Adrenal gland (tissue), 12 donors: ENCODE results near the gene TSC22D2. TPM values are rescaled to one million over a fixed set of nuclear protein-coding genes. Genes with fewer than 3 reads are reported as not detected.
"Not testable (repeated sequence)": the region's sequence is repeated elsewhere in the genome, so short reads cannot be mapped to it uniquely, and the experiment has no call there.

ENCODE experiments used
- DNase-seq, 7 donors: peaks; one replicate each; pipeline ENCODE4 v3.0.0-alpha.2; 2019 to 2020
- H3K27ac ChIP-seq, 5 donors: fragments of 200-600 bp; sonication (generic) in 4 of 5; 1 replicate in 3 of 5; 2 replicates in 2 of 5; pipeline versions ENCODE4 v1.5.1 to v1.8.0; 2016 to 2020; ENCODE audit warnings: mild to moderate bottlenecking in 1 of 5
- H3K27me3 ChIP-seq: fragments of 200-600 bp; 2 replicates; pipeline ENCODE4 v1.8.0; 2021
- H3K36me3 ChIP-seq, 2 donors: fragments of 200-600 bp; replicated peaks in 1 of 2; 1 replicate in 1 of 2; 2 replicates in 1 of 2; pipeline versions ENCODE4 v1.5.1 to v1.8.0; 2018 to 2022
- H3K4me1 ChIP-seq, 2 donors: fragments of 200-600 bp; replicated peaks in 1 of 2; 1 replicate in 1 of 2; 2 replicates in 1 of 2; pipeline versions ENCODE4 v1.5.1 to v1.8.0; 2018 to 2021
- H3K4me3 ChIP-seq, 4 donors: fragments of 200-600 bp; sonication (generic) in 3 of 4; one replicate each; pipeline ENCODE4 v1.5.1; 2016 to 2018
- H3K9me3 ChIP-seq, 3 donors: fragments of 200-600 bp; sonication (generic) in 1 of 3; replicated peaks in 1 of 3; 1 replicate in 2 of 3; 2 replicates in 1 of 3; pipeline versions ENCODE4 v1.5.1 to v1.8.0; 2016 to 2021
- POLR2A ChIP-seq, 2 donors: fragments of 450-650 bp; IDR thresholded peaks; one replicate each; pipeline ENCODE4 v1.6.1; 2017; ENCODE audit warnings: antibody characterized with exemption in 2 of 2, mild to moderate bottlenecking in 2 of 2, moderate library complexity in 1 of 2
- WGBS, 4 donors: extraction: QIAGEN DNeasy Blood & Tissue Kit in 2 of 4; methylation state at CpG; one replicate each; pipeline versions ENCODE4 v1.1.5 to v1.1.7; 2013 to 2017; 5-methylcytosine and 5-hydroxymethylcytosine counted together
- intact Hi-C, 2 donors: fragments of 100-400 bp; cut with DNase I; formaldehyde crosslinking; loops; one replicate each; pipeline versions ENCODE4 v1.14.1 to v1.15.0; 2022 to 2023
- polyA plus RNA-seq, 3 donors: library from polyadenylated mRNA; stranded (reverse); fragments of 200-250 nt in 2 of 3; fragments of 350-450 nt in 1 of 3; fragmentation: Illumina TruSeq in 1 of 3; extraction: RNeasy Lipid Tissue Mini Kit (QIAGEN cat#74804) in 1 of 3; gene quantifications; one replicate each; pipeline ENCODE4 v1.2.3, GENCODE V29; 2013 to 2014
- total RNA-seq, 9 donors: library from RNA; depleted of rRNA in 4 of 9; stranded (reverse); fragments of >200 nt in 4 of 9; fragments of 120-200 nt in 1 of 9; fragmentation: NEBNext Ultra II Directional in 1 of 9; extraction: Animal tissue kit (Norgen Biotek cat#: 25700) in 1 of 9; gene quantifications; one replicate each; pipeline versions ENCODE4 v1.1.0 to v1.2.4, GENCODE V29; 2013 to 2023
- TF ChIP-seq, protein P1 (sequence below), 6 experiments: fragments of 450-650 bp in 4 of 6; fragments of 200-600 bp in 2 of 6; sonication (generic) in 1 of 6; IDR thresholded peaks; 1 replicate in 5 of 6; 2 replicates in 1 of 6; pipeline versions ENCODE4 v1.5.1 to v1.8.0; 2016 to 2021; ENCODE audit warnings: antibody characterized with exemption in 6 of 6, mild to moderate bottlenecking in 2 of 6, moderate library complexity in 1 of 6
- donor health status: healthy with polysubstance abuse.
- donor health status: Bipolar disorder and iron deficiency.
- donor health status: DM: yes; HTN: yes; CAD: no.
- donor health status: DM: no; HTN: no; CAD: no.
- donor health status: DM: no; HTN: no; CAD: no.
- donor health status: DM: yes; HTN: yes; CAD: no.

Gene TSC22D2
- total and polyA plus RNA-seq, 12 donors = 8.3 to 22.6 (median 17.6) TPM

DNA sequence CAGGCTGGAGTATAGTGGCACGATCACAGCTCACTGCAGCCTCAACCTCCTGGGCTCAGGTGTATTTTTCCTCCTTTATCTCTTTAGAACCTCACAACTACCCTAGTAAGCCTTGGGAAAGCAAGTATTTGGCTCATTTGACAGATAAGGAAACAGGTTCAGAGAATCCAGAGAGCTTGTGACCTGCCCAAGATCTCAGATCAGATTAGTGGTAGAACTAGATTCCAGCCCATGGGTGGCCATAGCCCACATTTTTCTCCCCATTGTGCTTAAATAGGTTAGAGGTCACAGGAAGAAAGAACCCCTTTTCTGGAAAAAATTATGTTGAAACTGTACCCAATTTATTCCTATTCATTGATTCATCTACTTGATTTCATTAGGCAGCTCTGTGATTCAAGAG lies 64.3 kb downstream of the TSC22D2 start:
- intact Hi-C loops = no loop called here
- H3K4me3 ChIP-seq = no peak overlapping the region
- H3K36me3 ChIP-seq = no peaks in the 10 kb centered on the region
- no peak overlapping the region for H3K27ac ChIP-seq
- no peaks in the 10 kb centered on the region for H3K27me3 ChIP-seq
- DNase-seq = no peak
- no peak for TF ChIP-seq POLR2A (IDR thresholded peaks at IDR 0.05)
- TF ChIP-seq, protein P1, sequence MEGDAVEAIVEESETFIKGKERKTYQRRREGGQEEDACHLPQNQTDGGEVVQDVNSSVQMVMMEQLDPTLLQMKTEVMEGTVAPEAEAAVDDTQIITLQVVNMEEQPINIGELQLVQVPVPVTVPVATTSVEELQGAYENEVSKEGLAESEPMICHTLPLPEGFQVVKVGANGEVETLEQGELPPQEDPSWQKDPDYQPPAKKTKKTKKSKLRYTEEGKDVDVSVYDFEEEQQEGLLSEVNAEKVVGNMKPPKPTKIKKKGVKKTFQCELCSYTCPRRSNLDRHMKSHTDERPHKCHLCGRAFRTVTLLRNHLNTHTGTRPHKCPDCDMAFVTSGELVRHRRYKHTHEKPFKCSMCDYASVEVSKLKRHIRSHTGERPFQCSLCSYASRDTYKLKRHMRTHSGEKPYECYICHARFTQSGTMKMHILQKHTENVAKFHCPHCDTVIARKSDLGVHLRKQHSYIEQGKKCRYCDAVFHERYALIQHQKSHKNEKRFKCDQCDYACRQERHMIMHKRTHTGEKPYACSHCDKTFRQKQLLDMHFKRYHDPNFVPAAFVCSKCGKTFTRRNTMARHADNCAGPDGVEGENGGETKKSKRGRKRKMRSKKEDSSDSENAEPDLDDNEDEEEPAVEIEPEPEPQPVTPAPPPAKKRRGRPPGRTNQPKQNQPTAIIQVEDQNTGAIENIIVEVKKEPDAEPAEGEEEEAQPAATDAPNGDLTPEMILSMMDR (IDR thresholded peaks at IDR 0.05) = no peak
- WGBS, 4 donors = 92 to 100% (median 95%) methylated on average over 1 of the region's 1 CpG
- no peaks in the 10 kb centered on the region for H3K4me1 ChIP-seq
- H3K9me3 ChIP-seq = no peaks in the 10 kb centered on the region

DNA sequence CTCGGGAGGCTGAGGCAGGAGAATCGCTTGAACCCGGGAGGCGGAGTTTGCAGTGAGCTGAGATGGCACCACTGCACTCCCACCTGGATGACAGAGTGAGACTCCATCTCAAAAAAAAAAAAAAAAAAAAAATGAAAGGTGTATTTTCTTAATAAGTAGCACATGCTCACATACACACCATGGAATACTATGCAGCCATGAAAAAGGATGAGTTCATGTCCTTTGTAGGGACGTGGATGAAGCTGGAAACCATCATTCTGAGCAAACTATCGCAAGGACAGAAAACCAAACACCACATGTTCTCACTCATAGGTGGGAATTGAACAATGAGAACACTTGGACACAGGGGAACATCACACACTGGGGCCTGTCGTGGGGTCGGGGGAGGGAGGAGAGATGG lies 65.1 kb downstream of the TSC22D2 start:
- H3K4me1 ChIP-seq, H3K27ac ChIP-seq, H3K36me3 ChIP-seq, intact Hi-C loops, DNase-seq, H3K9me3 ChIP-seq, H3K27me3 ChIP-seq, H3K4me3 ChIP-seq: not testable (repeated sequence)
- 95 to 99% (median 95%) methylated on average over 6 to 8 of the region's 8 CpGs for WGBS, 4 donors

DNA sequence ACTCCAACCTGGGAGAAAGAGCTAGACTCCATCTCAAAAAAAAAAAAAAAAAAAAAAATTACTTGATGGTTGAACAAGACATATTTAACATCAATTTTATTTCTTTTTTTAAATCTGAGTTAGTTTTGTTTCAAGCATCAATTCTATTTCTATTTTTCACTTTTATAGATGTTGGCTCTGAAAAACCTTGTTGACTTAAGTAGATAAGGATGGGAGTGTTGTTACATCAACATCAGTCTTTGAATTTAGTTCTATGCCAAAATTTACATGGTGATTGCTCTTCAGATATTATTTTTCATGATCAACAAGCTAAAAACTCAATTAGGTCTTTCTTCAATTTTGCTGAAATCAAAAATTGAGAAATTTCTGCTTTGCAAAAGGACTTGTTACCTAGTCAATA lies 71.3 kb downstream of the TSC22D2 start:
- Histone ChIP-seq H3K4me1 (no peaks in the 10 kb centered on the region), H3K27me3 (no peaks in the 10 kb centered on the region), H3K4me3 (no peak overlapping the region), H3K27ac (no peak overlapping the region), H3K36me3 (no peaks in the 10 kb centered on the region), H3K9me3 (no peaks in the 10 kb centered on the region)
- intact Hi-C loops = no loop called here
- TF ChIP-seq, protein P1 (IDR thresholded peaks at IDR 0.05) = no peak
- TF ChIP-seq POLR2A (IDR thresholded peaks at IDR 0.05) = no peak
- no peak for DNase-seq

DNA sequence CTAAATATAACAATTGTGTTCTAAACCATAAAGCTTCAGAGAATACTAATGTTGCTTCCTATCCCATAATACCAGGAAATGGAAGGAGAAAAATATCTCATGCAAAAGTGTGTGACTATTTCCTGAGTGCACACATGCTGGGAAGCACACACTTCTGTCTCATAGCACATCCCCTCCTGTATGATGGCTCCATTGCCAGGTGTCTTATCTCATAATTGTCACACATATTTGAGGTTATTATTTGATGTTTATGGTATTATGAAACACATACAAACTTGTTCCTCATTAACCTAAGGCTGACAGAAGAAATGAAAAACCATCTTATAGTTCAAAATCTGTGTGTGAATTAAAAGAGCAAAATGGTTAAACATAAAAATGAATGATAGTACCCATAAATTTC lies 72.8 kb downstream of the TSC22D2 start:
- no peaks in the 10 kb centered on the region for H3K4me1 ChIP-seq
- no peak for DNase-seq
- no peak overlapping the region for H3K4me3 ChIP-seq
- no peaks in the 10 kb centered on the region for H3K36me3 ChIP-seq
- intact Hi-C loops = no loop called here
- H3K27ac ChIP-seq = no peak overlapping the region
- no peaks in the 10 kb centered on the region for H3K9me3 ChIP-seq
- TF ChIP-seq POLR2A (IDR thresholded peaks at IDR 0.05) = no peak
- TF ChIP-seq, protein P1 (IDR thresholded peaks at IDR 0.05) = no peak
- H3K27me3 ChIP-seq = no peaks in the 10 kb centered on the region

DNA sequence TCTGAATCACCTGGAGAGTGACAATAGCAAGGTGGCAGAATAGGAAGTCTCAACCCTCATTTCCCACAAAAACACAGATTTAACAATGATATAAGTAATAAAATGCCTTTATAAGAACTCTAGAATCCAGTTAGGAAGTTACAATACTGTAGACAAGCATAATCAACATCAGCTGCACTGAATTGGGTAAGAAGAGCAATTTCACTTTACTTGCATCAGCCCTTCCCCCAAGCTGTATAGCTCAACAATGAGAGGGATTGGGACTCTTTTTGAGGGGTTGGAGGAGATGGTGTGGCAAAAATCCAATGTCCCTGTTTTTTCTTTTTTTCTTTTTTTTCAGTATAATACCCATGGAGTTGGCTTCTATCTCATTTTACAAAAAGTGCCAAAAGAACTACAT lies 75.1 kb downstream of the TSC22D2 start:
- no peak overlapping the region for H3K27ac ChIP-seq
- no peaks in the 10 kb centered on the region for H3K4me1 ChIP-seq
- no peak for TF ChIP-seq POLR2A (IDR thresholded peaks at IDR 0.05)
- TF ChIP-seq, protein P1 (IDR thresholded peaks at IDR 0.05) = no peak
- H3K27me3 ChIP-seq = no peaks in the 10 kb centered on the region
- H3K4me3 ChIP-seq = no peak overlapping the region
- peaks cover 0 to 4% (median 0%) of the 10 kb centered on the region in 3 donors for H3K9me3 ChIP-seq
- intact Hi-C loops = no loop called here
- no peak for DNase-seq
- no peaks in the 10 kb centered on the region for H3K36me3 ChIP-seq
